ENCODE measurements around the gene PDE4B. TPM values are rescaled to one million over a fixed set of nuclear protein-coding genes. Genes with fewer than 3 reads are reported as not detected.

PDE4B gene
- total and polyA plus RNA-seq, 11 donors, result 1.4 to 71.9 (median 16.2) TPM

DNA sequence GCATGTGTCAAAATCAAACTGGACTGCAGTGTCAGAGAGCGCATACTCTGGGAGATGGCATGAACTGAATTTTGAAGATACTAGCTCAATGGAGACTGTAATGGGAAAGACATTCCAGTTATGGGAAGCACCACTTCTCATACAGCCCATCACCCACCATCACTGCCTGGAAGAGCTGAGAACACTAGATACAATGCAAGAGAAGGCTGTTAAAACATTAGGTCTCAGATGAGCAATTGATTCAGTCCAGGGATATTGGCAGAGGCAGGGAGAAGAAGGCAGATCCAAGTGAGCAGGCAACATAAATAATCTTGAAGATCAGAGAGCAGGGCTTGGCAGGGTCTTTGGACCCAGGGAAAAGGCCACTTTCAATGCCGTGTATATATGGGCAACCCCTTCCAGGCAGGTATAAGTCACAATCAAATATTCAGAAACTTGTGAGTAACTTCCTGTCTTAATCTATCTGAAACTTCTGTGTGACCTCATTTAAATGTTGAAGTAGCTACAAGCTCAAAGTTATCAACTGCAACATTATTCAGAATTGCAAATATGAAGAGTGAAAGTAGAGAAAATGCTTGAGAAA lies 450.9 kb downstream of the PDE4B start:
- no peak overlapping the region for H3K27ac ChIP-seq
- no peaks in the 10 kb centered on the region for H3K9me3 ChIP-seq
- DNase-seq (no peak), ATAC-seq (no peak)
- H3K36me3 ChIP-seq, result no peaks in the 10 kb centered on the region
- H3K27me3 ChIP-seq, result no peaks in the 10 kb centered on the region
- no peak overlapping the region for H3K4me3 ChIP-seq
- intact Hi-C loops (cut with DNase I), result loop anchor here in 4 of 10 donors (2.0 kb wide), 3 partner anchors 283 to 287 kb away; no protein-coding TSS in a partner anchor
- peaks cover 0 to 4% (median 0%) of the 10 kb centered on the region in 12 donors for H3K4me1 ChIP-seq
- WGBS, 4 donors, result 69 to 80% (median 76%) methylated on average over 2 of the region's 2 CpGs
- TF ChIP-seq POLR2A (IDR thresholded peaks at IDR 0.05), result no peak
- TF ChIP-seq, protein P1, sequence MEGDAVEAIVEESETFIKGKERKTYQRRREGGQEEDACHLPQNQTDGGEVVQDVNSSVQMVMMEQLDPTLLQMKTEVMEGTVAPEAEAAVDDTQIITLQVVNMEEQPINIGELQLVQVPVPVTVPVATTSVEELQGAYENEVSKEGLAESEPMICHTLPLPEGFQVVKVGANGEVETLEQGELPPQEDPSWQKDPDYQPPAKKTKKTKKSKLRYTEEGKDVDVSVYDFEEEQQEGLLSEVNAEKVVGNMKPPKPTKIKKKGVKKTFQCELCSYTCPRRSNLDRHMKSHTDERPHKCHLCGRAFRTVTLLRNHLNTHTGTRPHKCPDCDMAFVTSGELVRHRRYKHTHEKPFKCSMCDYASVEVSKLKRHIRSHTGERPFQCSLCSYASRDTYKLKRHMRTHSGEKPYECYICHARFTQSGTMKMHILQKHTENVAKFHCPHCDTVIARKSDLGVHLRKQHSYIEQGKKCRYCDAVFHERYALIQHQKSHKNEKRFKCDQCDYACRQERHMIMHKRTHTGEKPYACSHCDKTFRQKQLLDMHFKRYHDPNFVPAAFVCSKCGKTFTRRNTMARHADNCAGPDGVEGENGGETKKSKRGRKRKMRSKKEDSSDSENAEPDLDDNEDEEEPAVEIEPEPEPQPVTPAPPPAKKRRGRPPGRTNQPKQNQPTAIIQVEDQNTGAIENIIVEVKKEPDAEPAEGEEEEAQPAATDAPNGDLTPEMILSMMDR (IDR thresholded peaks at IDR 0.05), result no peak

DNA sequence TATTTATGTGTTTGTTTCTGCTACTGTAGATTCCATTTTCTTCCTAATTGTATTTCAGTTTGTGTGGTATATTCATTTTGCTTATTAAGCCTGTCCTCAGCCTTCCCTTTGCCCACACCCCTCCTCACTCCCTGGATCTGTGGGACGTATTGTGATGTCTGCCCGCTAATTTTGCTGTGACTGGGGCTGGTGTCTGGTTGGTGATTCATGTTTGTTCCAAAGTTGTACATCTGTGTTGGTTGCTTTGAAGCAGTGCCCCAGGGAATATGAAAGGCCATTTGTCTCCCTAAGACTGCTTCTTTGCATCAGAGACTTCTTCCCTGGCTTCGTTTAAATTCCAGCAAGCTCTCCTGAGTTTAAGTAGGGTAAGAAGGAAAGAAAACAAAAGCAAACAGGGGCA lies 451.7 kb downstream of the PDE4B start:
- Histone ChIP-seq H3K27me3 (no peaks in the 10 kb centered on the region), H3K4me3 (no peak overlapping the region), H3K4me1 (peaks cover 0 to 4% (median 0%) of the 10 kb centered on the region in 12 donors), H3K27ac (no peak overlapping the region), H3K36me3 (no peaks in the 10 kb centered on the region), H3K9me3 (no peaks in the 10 kb centered on the region)
- DNase-seq, result no peak
- intact Hi-C loops (cut with DNase I), result no loop called here
- 78 to 89% (median 85%) methylated on average over 3 of the region's 3 CpGs for WGBS, 4 donors
- ATAC-seq, result no peak
- no peak for TF ChIP-seq POLR2A (IDR thresholded peaks at IDR 0.05)
- TF ChIP-seq, protein P1 (IDR thresholded peaks at IDR 0.05), result no peak

DNA sequence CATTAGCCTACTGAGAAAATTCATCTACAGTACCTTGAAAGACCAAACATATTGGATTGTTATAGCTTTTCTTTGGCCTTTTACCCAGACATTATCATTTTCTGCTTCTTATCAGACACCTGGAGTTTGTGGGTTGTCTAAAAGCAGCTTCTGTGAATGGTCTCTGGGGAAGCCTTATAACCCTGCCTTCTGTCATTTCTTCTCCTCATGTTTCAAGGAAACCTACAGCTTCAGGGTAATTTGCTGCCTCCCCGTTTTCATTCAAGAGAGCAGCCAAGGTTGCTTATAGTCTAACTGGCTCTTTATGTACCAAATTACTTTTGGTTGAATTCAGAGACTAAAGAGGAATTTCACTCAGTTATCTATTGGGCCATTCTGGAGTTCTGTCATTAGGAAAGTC lies 453.0 kb downstream of the PDE4B start:
- Histone ChIP-seq H3K27ac (no peak overlapping the region), H3K36me3 (no peaks in the 10 kb centered on the region), H3K27me3 (no peaks in the 10 kb centered on the region), H3K9me3 (no peaks in the 10 kb centered on the region), H3K4me3 (no peak overlapping the region), H3K4me1 (peaks cover 0 to 4% (median 0%) of the 10 kb centered on the region in 12 donors)
- no peak for ATAC-seq
- whole genome bisulfite sequencing, 4 donors, result 79 to 81% (median 80%) methylated on average over 1 of the region's 1 CpG
- TF ChIP-seq, protein P1 (IDR thresholded peaks at IDR 0.05), result no peak
- no peak for TF ChIP-seq POLR2A (IDR thresholded peaks at IDR 0.05)
- no peak for DNase-seq
- intact Hi-C loops (cut with DNase I), result no loop called here

DNA sequence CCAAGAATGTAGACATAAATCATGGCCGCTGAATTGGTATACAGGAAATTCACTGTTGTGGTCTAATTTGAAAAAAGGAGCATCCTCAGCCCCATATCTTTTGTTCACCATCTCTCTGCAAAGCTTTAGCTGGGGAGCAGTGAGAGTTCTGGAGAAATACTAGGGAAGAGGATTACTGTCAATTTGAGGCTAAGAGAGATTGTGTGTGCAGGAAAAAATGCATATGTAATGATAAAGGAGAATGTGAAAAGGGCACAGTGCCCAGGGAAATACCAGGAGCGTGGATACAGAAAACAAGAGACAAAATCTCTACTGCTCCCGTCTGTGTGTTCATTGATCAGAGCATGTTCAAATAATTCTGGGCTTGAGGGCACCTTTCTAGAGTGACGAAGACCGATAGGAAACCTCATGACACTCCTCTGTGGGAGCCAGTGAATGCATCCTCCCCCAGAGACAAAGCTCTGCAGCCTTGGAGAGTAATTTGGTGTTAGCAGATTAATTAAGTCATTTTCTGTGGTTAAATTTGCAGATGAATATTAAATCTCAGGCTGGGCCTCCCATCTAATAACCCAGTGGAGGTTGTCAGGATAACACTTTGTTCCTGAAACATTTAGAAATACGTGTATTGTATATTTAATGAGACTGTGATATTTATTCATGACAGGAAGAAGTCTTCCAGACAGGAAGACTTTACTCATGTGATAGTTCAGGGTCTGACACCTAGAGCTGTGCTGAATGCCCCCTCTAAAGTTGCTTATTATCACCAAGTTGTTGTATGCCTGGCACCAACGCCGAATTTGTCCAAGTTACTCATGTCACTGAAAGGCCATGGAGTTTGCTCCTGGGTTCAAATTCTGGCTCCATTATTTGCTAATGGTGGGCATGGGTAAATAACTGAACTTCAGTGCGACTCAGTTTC lies 453.9 kb downstream of the PDE4B start:
- intact Hi-C loops (cut with DNase I), result no loop called here
- ATAC-seq (no peak), DNase-seq (no peak)
- H3K27me3 ChIP-seq, result no peaks in the 10 kb centered on the region
- no peaks in the 10 kb centered on the region for H3K36me3 ChIP-seq
- H3K4me1 ChIP-seq, result peaks cover 0 to 7% (median 0%) of the 10 kb centered on the region in 12 donors
- H3K9me3 ChIP-seq, result no peaks in the 10 kb centered on the region
- H3K27ac ChIP-seq, result no peak overlapping the region
- WGBS, 4 donors, result 79 to 86% (median 82%) methylated on average over 9 of the region's 9 CpGs
- H3K4me3 ChIP-seq, result no peak overlapping the region
- no peak for TF ChIP-seq POLR2A (IDR thresholded peaks at IDR 0.05)
- TF ChIP-seq, protein P1 (IDR thresholded peaks at IDR 0.05), result no peak

All from heart left ventricle (tissue), 16 donors.